ENCODE data around the gene LIMS2. TPM values are rescaled to one million over a fixed set of nuclear protein-coding genes. Genes with fewer than 3 reads are reported as not detected.

The LIMS2 gene
- total and polyA plus RNA-seq, 2 of the 8 experiments (the other 6 are each of a cell fraction or from before 2014, with no cell fraction given) = 3.3 to 4.8 TPM

DNA sequence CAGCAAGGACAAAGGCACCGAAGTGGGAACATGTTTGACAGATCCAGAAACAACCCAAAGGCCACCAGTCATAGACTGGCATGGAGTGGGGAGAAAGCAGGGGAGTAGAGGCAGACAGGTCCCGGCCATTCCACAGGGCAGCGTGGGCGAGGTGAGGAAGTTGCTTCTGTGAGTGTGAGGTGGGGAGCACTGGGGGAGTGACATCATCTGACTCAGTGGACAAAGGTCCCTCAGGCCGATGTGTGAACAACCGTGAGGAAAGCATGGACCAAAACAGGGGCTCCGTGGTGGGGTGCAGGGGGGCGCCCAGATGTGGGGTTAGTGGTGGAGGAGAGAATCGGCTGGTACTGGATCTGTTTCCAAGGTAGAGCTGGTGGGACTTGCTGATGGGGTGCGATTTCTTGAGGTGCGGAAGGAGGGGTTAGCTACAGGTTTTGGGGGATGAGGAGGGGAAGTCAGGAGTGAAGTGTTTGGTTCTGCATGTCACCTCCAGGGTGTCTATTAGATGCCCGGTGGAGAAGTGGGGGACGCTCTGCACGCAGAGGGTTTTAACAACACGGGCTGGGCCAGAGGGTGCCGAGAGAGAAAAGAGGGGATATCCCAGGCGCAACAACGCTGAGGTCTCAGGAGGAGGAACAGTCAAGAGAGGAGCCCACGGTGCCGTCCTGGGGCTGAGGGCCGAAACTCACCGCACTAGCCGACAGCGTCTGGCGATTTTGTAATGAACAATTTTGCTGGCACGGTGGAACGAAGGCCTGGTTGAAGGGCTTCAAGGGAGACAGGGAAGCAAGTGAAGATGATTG is 23.4 kb upstream of the LIMS2 start (continued):
- no peak for TF ChIP-seq CHD1 (IDR thresholded peaks at IDR 0.05; ENCODE audit: low read depth, low read length)
